Adrenal gland (tissue), 5 donors: ENCODE measurements around the gene CYP27B1.

Experiments used
- CTCF ChIP-seq, 6 experiments: fragments of 450-650 bp in 4 of 6; fragments of 200-600 bp in 2 of 6; sonication (generic) in 1 of 6; IDR thresholded peaks; 1 replicate in 5 of 6; 2 replicates in 1 of 6; pipeline versions ENCODE4 v1.5.1 to v1.8.0; 2016 to 2021; ENCODE audit warnings: antibody characterized with exemption in 6 of 6, mild to moderate bottlenecking in 2 of 6, moderate library complexity in 1 of 6
- POLR2A ChIP-seq, 2 donors: fragments of 450-650 bp; IDR thresholded peaks; one replicate each; pipeline ENCODE4 v1.6.1; 2017; ENCODE audit warnings: antibody characterized with exemption in 2 of 2, mild to moderate bottlenecking in 2 of 2, moderate library complexity in 1 of 2
- donor health status: DM: no; HTN: no; CAD: no.

- TF ChIP-seq POLR2A (IDR thresholded peaks at IDR 0.05) (no peak), CTCF (IDR thresholded peaks at IDR 0.05) (no peak)
Observed at GRCh38 chr12:57733928-57734327, 33.0 kb downstream of the CYP27B1 start.
